ENCODE data around the gene PRKN.

The PRKN gene

GRCh38 chr6:161494566-161494965, 1233.0 kb downstream of the PRKN start:
- no peak for DNase-seq

GRCh38 chr6:161493576-161494118, 1233.9 kb downstream of the PRKN start:
- DNase-seq: no peak

- no peak for DNase-seq
These were observed 1237.8 kb downstream of the PRKN start for GRCh38 chr6:161489626-161490306.

GRCh38 chr6:161487694-161488093, 1239.9 kb downstream of the PRKN start:
- no peak for DNase-seq

- no peak for DNase-seq
These were observed 1240.4 kb downstream of the PRKN start for GRCh38 chr6:161487217-161487531.

GRCh38 chr6:161486361-161487216, 1241.0 kb downstream of the PRKN start:
- DNase-seq: no peak

GRCh38 chr6:161482517-161482858, 1245.1 kb downstream of the PRKN start:
- DNase-seq: no peak

GRCh38 chr6:161481786-161482516, 1245.6 kb downstream of the PRKN start:
- no peak for DNase-seq

- DNase-seq: no peak
These were observed 1247.0 kb downstream of the PRKN start for GRCh38 chr6:161480421-161481155.

GRCh38 chr6:161479376-161479775, 1248.2 kb downstream of the PRKN start:
- DNase-seq: no peak

GRCh38 chr6:161477876-161478425, 1249.6 kb downstream of the PRKN start:
- no peak for DNase-seq

- DNase-seq: no peak
These were observed 1250.9 kb downstream of the PRKN start for GRCh38 chr6:161476711-161477110.

- no peak for DNase-seq
These were observed 1262.2 kb downstream of the PRKN start for GRCh38 chr6:161465403-161465802.

- no peak for DNase-seq
These were observed 1264.5 kb downstream of the PRKN start for GRCh38 chr6:161463071-161463470.

- DNase-seq: no peak
These were observed 1265.4 kb downstream of the PRKN start for GRCh38 chr6:161462148-161462547.

- DNase-seq: no peak
These were observed 1268.5 kb downstream of the PRKN start for GRCh38 chr6:161459008-161459615.

- DNase-seq: no peak
These were observed 1269.2 kb downstream of the PRKN start for GRCh38 chr6:161458201-161458951.

- no peak for DNase-seq
These were observed 1271.7 kb downstream of the PRKN start for GRCh38 chr6:161455848-161456247.

- no peak for DNase-seq
These were observed 1274.0 kb downstream of the PRKN start for GRCh38 chr6:161453558-161453957.

- DNase-seq: no peak
These were observed 1275.3 kb downstream of the PRKN start for GRCh38 chr6:161452241-161452640.

GRCh38 chr6:161449521-161449920, 1278.0 kb downstream of the PRKN start:
- no peak for DNase-seq

Data from NCI-H1694 (cell line).